Measurements from ENCODE around the gene ATXN2. TPM values are rescaled to one million over a fixed set of nuclear protein-coding genes. Genes with fewer than 3 reads are reported as not detected.

ATXN2 gene
- total RNA-seq, 2 experiments from 2014 or later: 32.2 to 35.6 TPM

DNA sequence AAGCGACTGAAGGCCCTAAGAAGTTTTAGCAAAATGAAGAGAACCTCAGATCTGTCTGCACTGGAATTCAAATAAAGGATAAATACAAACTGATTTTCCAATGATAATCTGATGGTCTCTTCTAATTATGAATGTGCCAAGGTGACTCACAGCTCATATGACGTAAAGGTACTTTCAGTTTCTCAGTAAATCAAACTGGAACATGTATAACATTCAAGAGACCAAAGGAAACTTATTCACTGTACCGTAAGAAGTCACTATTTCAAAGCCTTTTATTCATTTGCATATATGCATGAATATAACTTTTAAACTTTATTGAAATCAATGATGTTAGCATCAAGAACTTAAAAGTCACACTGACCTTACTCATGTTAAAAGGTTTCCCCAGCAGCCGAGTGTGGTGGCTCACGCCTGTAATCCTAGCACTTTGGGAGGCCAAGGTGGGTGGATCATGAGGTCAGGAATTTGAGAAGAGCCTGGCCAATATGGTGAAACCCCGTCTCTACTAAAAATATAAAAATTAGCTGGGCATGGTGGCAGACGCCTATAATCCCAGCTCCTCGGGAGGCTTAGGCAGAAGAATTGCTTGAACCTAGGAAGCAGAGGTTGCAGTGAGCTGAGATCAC lies 52.2 kb downstream of the ATXN2 start:
- Mint-ChIP-seq H3K27ac (peak overlapping the region; percentile 78), H3K36me3 (ENCODE audit: low read depth) (peaks cover 41% of the 10 kb centered on the region), H3K4me3 (no peak overlapping the region), H3K9me3 (peaks cover 1% of the 10 kb centered on the region), H3K27me3 (no peaks in the 10 kb centered on the region), H3K4me1 (ENCODE audit: low read depth) (peaks cover 21% of the 10 kb centered on the region)
- TF ChIP-seq, protein P1, sequence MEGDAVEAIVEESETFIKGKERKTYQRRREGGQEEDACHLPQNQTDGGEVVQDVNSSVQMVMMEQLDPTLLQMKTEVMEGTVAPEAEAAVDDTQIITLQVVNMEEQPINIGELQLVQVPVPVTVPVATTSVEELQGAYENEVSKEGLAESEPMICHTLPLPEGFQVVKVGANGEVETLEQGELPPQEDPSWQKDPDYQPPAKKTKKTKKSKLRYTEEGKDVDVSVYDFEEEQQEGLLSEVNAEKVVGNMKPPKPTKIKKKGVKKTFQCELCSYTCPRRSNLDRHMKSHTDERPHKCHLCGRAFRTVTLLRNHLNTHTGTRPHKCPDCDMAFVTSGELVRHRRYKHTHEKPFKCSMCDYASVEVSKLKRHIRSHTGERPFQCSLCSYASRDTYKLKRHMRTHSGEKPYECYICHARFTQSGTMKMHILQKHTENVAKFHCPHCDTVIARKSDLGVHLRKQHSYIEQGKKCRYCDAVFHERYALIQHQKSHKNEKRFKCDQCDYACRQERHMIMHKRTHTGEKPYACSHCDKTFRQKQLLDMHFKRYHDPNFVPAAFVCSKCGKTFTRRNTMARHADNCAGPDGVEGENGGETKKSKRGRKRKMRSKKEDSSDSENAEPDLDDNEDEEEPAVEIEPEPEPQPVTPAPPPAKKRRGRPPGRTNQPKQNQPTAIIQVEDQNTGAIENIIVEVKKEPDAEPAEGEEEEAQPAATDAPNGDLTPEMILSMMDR (IDR thresholded peaks at IDR 0.05): no peak
- intact Hi-C loops (cut with micrococcal nuclease): no loop called here
- peak; percentile 85 for ATAC-seq
- peak; percentile 51 for DNase-seq
- POLR2A ChIA-PET: no interaction called here
- CTCF ChIA-PET: interaction anchor here (0.9 to 2.4 kb wide), 3 partner anchors 17 to 150 kb away, joined by 3 to 6 read pairs (median 5); no protein-coding TSS in a partner anchor

DNA sequence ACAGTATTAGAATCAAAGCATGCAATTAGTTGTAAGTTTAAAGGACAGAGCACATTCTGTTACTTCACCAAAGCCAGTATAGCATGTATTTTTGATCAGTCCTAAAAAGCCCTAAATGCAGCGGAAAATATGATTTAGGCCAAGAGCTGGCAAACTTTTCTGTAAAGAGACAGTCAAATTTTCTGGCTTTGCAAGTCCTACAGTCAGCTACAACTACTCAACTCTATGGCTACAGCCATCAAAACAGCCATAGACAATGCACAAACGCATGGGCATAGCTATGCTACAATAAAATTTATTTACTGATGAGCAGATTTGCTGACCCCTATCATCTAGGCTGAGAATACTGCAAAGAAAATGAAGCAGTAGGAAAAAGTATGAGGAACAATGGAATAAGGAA lies 52.9 kb downstream of the ATXN2 start:
- intact Hi-C loops (cut with micrococcal nuclease): no loop called here
- ChIA-PET CTCF (interaction anchor here (0.9 to 2.4 kb wide), 3 partner anchors 16 to 150 kb away, joined by 3 to 6 read pairs (median 5); no protein-coding TSS in a partner anchor), POLR2A (no interaction called here)
- H3K36me3 Mint-ChIP-seq (ENCODE audit: low read depth): peaks cover 41% of the 10 kb centered on the region
- H3K27me3 Mint-ChIP-seq: no peaks in the 10 kb centered on the region
- H3K4me1 Mint-ChIP-seq (ENCODE audit: low read depth): peaks cover 21% of the 10 kb centered on the region
- peaks cover 1% of the 10 kb centered on the region for H3K9me3 Mint-ChIP-seq
- H3K27ac Mint-ChIP-seq: peak overlapping the region; percentile 73
- no peak for DNase-seq
- ATAC-seq: peak; percentile 28
- H3K4me3 Mint-ChIP-seq: no peak overlapping the region
- TF ChIP-seq, protein P1 (IDR thresholded peaks at IDR 0.05): no peak

DNA sequence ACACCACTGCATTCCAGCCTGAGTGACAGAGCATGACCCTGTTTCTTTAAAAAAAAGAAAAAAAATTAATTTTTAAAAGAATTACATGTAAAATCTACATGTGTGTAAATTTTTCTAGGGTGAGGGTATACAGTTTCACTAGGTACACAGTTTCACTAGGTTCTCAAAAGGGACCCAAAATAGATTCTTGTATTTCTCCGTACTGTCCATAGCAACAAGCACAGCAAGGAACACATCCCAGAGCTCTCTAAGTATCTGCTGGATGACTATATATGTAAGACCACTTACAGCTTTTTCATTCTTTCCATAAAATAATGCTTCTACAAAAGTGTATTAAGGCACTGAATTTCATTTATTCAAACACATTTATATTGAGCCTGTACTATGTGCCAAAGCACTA lies 55.1 kb downstream of the ATXN2 start:
- H3K36me3 Mint-ChIP-seq (ENCODE audit: low read depth): peaks cover 39% of the 10 kb centered on the region
- TF ChIP-seq, protein P1 (IDR thresholded peaks at IDR 0.05): no peak
- DNase-seq: no peak
- intact Hi-C loops (cut with micrococcal nuclease): no loop called here
- peaks cover 1% of the 10 kb centered on the region for H3K9me3 Mint-ChIP-seq
- peaks cover 21% of the 10 kb centered on the region for H3K4me1 Mint-ChIP-seq (ENCODE audit: low read depth)
- H3K4me3 Mint-ChIP-seq: no peak overlapping the region
- no peak for ATAC-seq
- no peaks in the 10 kb centered on the region for H3K27me3 Mint-ChIP-seq
- H3K27ac Mint-ChIP-seq: no peak overlapping the region
- POLR2A ChIA-PET: no interaction called here
- CTCF ChIA-PET: interaction anchor here (1.1 kb wide), 1 partner anchor 147 kb away, joined by 3 read pairs; no protein-coding TSS in a partner anchor

DNA sequence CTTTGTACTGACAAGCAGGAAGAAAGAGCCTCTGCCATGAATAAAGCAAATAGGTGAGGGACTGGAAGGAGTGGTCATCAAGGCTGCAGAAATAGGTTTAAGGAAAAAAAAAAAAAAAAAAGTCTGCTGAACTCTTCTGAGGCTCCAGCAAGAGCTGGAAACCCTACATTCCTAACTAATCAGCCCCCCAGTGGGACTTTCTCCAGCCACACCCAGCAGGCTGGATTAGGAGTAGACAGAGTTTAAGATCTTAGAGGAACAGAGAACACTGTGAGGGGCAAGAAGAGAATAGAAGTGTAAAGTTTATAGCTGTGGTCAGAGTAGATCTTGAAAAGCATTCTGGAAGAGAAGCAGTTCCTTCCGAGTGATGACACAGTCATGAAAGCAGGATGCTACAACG lies 66.4 kb downstream of the ATXN2 start:
- Mint-ChIP-seq H3K27me3 (no peaks in the 10 kb centered on the region), H3K4me3 (no peak overlapping the region), H3K27ac (no peak overlapping the region), H3K4me1 (ENCODE audit: low read depth) (peaks cover 12% of the 10 kb centered on the region), H3K9me3 (no peaks in the 10 kb centered on the region), H3K36me3 (ENCODE audit: low read depth) (peaks cover 17% of the 10 kb centered on the region)
- TF ChIP-seq, protein P1 (IDR thresholded peaks at IDR 0.05): no peak
- DNase-seq: no peak
- ChIA-PET POLR2A (no interaction called here), CTCF (interaction anchor here (1.2 to 1.4 kb wide), 2 partner anchors 27 to 136 kb away, joined by 3 to 5 read pairs; no protein-coding TSS in a partner anchor)
- no peak for ATAC-seq
- intact Hi-C loops (cut with micrococcal nuclease): no loop called here

Measured in activated CD8-positive, alpha-beta T cell treated with anti-CD3 and anti-CD28 coated beads for 36 hours (primary cell).